IMR-90 (cell line): Measurements from ENCODE around the gene ZBTB38. TPM values are rescaled to one million over a fixed set of nuclear protein-coding genes. Genes with fewer than 3 reads are reported as not detected.
A peak's percentile ranks its signal among the peaks of the same experiment; 100 is the strongest.

Source experiments
- ATAC-seq: fragments of 200-7000 bp; cut with Tn5 transposase; 2 replicates; pipeline ENCODE4 v1.9.1; 2020; ENCODE audit warnings: low read depth, mild to moderate bottlenecking, moderate library complexity
- BruUV-seq: library from RNA; stranded (reverse); fragments of 400-500 nt; replicated peaks from 2 replicates; lab custom pipeline; 2021; lab: Mats Ljungman, UMichigan
- CTCF ChIA-PET: fragments of 300-600 bp; formaldehyde crosslinking; extraction: SDS; loops from one replicate; lab custom pipeline; 2021; ENCODE audit warnings: antibody characterized with exemption; lab: Yijun Ruan, JAX
- POLR2A ChIA-PET: fragments of 300-600 bp; sonication (Branson Sonifier 250); formaldehyde crosslinking; loops from one replicate; lab custom pipeline; 2022; ENCODE audit warnings: antibody characterized with exemption; ENCODE audit not compliant: unreplicated experiment; lab: Charles Lee
- DNase-seq: peaks from one replicate; pipeline ENCODE4 v3.0.0; 2013
- H2AFZ ChIP-seq: replicated peaks from 2 replicates; pipeline ENCODE3; 2013; ENCODE audit warnings: low read length, mild to moderate bottlenecking; ENCODE audit not compliant: poor library complexity
- H2AK5ac ChIP-seq: 2 replicates; pipeline ENCODE4 v1.6.1; 2013; ENCODE audit warnings: low read depth, low read length, inconsistent platforms
- H2AK9ac ChIP-seq: replicated peaks from 2 replicates; pipeline ENCODE3; 2013; ENCODE audit warnings: mild to moderate bottlenecking, low read depth, low read length, moderate library complexity; ENCODE audit not compliant: poor library complexity
- H2BK120ac ChIP-seq: 2 replicates; pipeline ENCODE4 v1.6.1; 2013; ENCODE audit warnings: low read depth, low read length, inconsistent platforms
- H2BK15ac ChIP-seq: 3 replicates; pipeline ENCODE4 v1.6.1; 2013; ENCODE audit warnings: low read depth, low read length, inconsistent platforms
- H2BK20ac ChIP-seq: 2 replicates; pipeline ENCODE4 v1.6.1; 2013; ENCODE audit warnings: low read depth, mild to moderate bottlenecking, inconsistent platforms, low read length, moderate library complexity
- H2BK5ac ChIP-seq: 2 replicates; pipeline ENCODE4 v1.6.1; 2013; ENCODE audit warnings: mild to moderate bottlenecking, low read depth, low read length, inconsistent platforms; ENCODE audit not compliant: poor library complexity, severe bottlenecking
- H3K14ac ChIP-seq: replicated peaks from 2 replicates; pipeline ENCODE4 v1.6.1; 2013; ENCODE audit warnings: low read depth, low read length, inconsistent platforms
- H3K18ac ChIP-seq: 2 replicates; pipeline ENCODE4 v1.6.1; 2013; ENCODE audit warnings: low read depth, low read length, control low read depth
- H3K23ac ChIP-seq: 2 replicates; pipeline ENCODE4 v1.6.1; 2013; ENCODE audit warnings: low read depth, low read length, inconsistent platforms
- H3K27ac ChIP-seq: 2 replicates; pipeline ENCODE4 v1.5.1; 2013; ENCODE audit warnings: mild to moderate bottlenecking, control low read depth, low read length; ENCODE audit not compliant: insufficient read depth
- H3K27me3 ChIP-seq: 2 replicates; pipeline ENCODE4 v1.6.1; 2013; ENCODE audit warnings: low read length; ENCODE audit not compliant: control insufficient read depth, insufficient read depth
- H3K36me3 ChIP-seq: 2 replicates; pipeline ENCODE4 v1.6.1; 2013; ENCODE audit warnings: low read length, mixed read lengths; ENCODE audit not compliant: control insufficient read depth, insufficient read depth
- H3K4ac ChIP-seq: 2 replicates; pipeline ENCODE4 v1.6.1; 2013; ENCODE audit warnings: low read depth, low read length, inconsistent platforms
- H3K4me1 ChIP-seq: 2 replicates; pipeline ENCODE4 v1.6.1; 2013; ENCODE audit warnings: low read length, mixed read lengths; ENCODE audit not compliant: control insufficient read depth, insufficient read depth
- H3K4me2 ChIP-seq: 2 replicates; pipeline ENCODE4 v1.6.1; 2013; ENCODE audit warnings: low read depth, mild to moderate bottlenecking, control low read depth, low read length, moderate library complexity
- H3K4me3 ChIP-seq: 2 replicates; pipeline ENCODE4 v1.5.1; 2013; ENCODE audit warnings: low read depth, mild to moderate bottlenecking, control low read depth, low read length, moderate library complexity; ENCODE audit not compliant: insufficient read depth
- H3K56ac ChIP-seq: 2 replicates; pipeline ENCODE4 v1.6.1; 2013; ENCODE audit warnings: low read length, inconsistent platforms; ENCODE audit not compliant: insufficient read depth; ENCODE audit errors: extremely low read depth
- H3K79me1 ChIP-seq, 2 experiments: 2 replicates each; pipeline ENCODE4 v1.6.1; 2013; ENCODE audit warnings: low read length in 2 of 2, inconsistent platforms in 1 of 2, low read depth in 1 of 2
- H3K9ac ChIP-seq: 2 replicates; pipeline ENCODE4 v1.6.1; 2013; ENCODE audit warnings: low read depth, low read length, control low read depth
- H3K9me1 ChIP-seq: 2 replicates; pipeline ENCODE4 v1.6.1; 2013; ENCODE audit warnings: low read length, inconsistent platforms; ENCODE audit not compliant: insufficient read depth
- H3K9me3 ChIP-seq: 2 replicates; pipeline ENCODE4 v1.6.1; 2013; ENCODE audit warnings: low read length; ENCODE audit not compliant: control insufficient read depth, insufficient read depth
- H4K20me1 ChIP-seq: 2 replicates; pipeline ENCODE4 v1.6.1; 2013; ENCODE audit warnings: low read length, inconsistent platforms; ENCODE audit not compliant: insufficient read depth
- H4K5ac ChIP-seq: 2 replicates; pipeline ENCODE4 v1.6.1; 2013; ENCODE audit warnings: mild to moderate bottlenecking, low read depth, low read length, control low read depth
- H4K8ac ChIP-seq, 2 experiments: 2 replicates each; pipeline ENCODE4 v1.6.1; 2013; ENCODE audit warnings: low read depth in 2 of 2, low read length in 2 of 2, control low read depth in 1 of 2, inconsistent platforms in 1 of 2
- H4K91ac ChIP-seq: 2 replicates; pipeline ENCODE4 v1.6.1; 2013; ENCODE audit warnings: low read depth, low read length, inconsistent platforms; ENCODE audit not compliant: insufficient read depth
- CEBPB ChIP-seq: IDR thresholded peaks from 2 replicates; pipeline ENCODE4 v1.6.1; 2012; ENCODE audit warnings: low read depth, low read length, improper control_type of control experiment
- ELK1 ChIP-seq: fragments of 150-350 bp; IDR thresholded peaks from 2 replicates; pipeline ENCODE4 v1.6.1; 2016; ENCODE audit warnings: low read depth, mild to moderate bottlenecking, low read length, moderate library complexity, borderline replicate concordance
- FOS ChIP-seq: fragments of 150-350 bp; IDR thresholded peaks from 2 replicates; pipeline ENCODE4 v1.6.1; 2016; ENCODE audit warnings: low read depth, low read length
- MAFK ChIP-seq: IDR thresholded peaks from 2 replicates; pipeline ENCODE4 v1.6.1; 2012; ENCODE audit warnings: low read depth, low read length, improper control_type of control experiment
- MXI1 ChIP-seq: IDR thresholded peaks from 2 replicates; pipeline ENCODE4 v1.6.1; 2012; ENCODE audit warnings: low read depth, mild to moderate bottlenecking, low read length, moderate library complexity, borderline replicate concordance
- POLR2A ChIP-seq: IDR thresholded peaks from 2 replicates; pipeline ENCODE4 v1.6.1; 2012; ENCODE audit warnings: mild to moderate bottlenecking, low read depth, low read length
- USF2 ChIP-seq: fragments of 150-350 bp; IDR thresholded peaks from 2 replicates; pipeline ENCODE4 v1.6.1; 2017; ENCODE audit warnings: mild to moderate bottlenecking, antibody characterized with exemption, low read length, low read depth
- WGBS, 2 experiments: methylation state at CpG; one replicate each; pipeline versions ENCODE4 v1.1.5 to v1.1.7; 2013; ENCODE audit warnings: missing lambda C conversion rate in 2 of 2; ENCODE audit not compliant: insufficient read length in 1 of 2; ENCODE audit errors: extremely low coverage in 2 of 2; 5-methylcytosine and 5-hydroxymethylcytosine counted together
- dilution Hi-C: fragments of 300-500 bp; cut with HindIII; formaldehyde crosslinking; loops from one replicate; pipeline ENCODE4 v1.14.3; 2018; ENCODE audit warnings: low sequenced_read_pairs; ENCODE audit not compliant: unreplicated experiment
- in situ Hi-C: fragments of 300-500 bp; cut with MboI; formaldehyde crosslinking; loops from 3 replicates; pipeline ENCODE4 v1.14.3; 2019; ENCODE audit warnings: low sequenced_read_pairs, inconsistent platforms, mixed read lengths
- intact Hi-C: fragments of 100-400 bp; cut with micrococcal nuclease; formaldehyde crosslinking; loops from 2 replicates; pipeline ENCODE4 v1.10.0; 2022
- polyA plus RNA-seq, 3 experiments: library from polyadenylated mRNA; depleted of rRNA; stranded (reverse); fragments of >200 nt; gene quantifications; 2 replicates each; pipeline ENCODE4 v1.2.3, GENCODE V29; 2012; ENCODE audit warnings: low replicate concordance in 1 of 3
- total RNA-seq: library from RNA; depleted of rRNA; stranded (reverse); fragments of >200 nt; gene quantifications from 2 replicates; pipeline ENCODE4 v1.2.3, GENCODE V29; 2012

Gene ZBTB38
- total and polyA plus RNA-seq, 2 of the 4 experiments (the other 2 are of a cell fraction), result 44.9 to 274 TPM

- H3K9me1 ChIP-seq, result peaks cover 4% of the 10 kb centered on the region; the same call in 1 of the 2 replicates
- CTCF ChIA-PET, result no interaction called here
- H3K4me2 ChIP-seq, result no peak overlapping the region
- dilution Hi-C loops (no loop called here), intact Hi-C loops (no loop called here), in situ Hi-C loops (no loop called here)
- H3K36me3 ChIP-seq, result peaks cover 25% of the 10 kb centered on the region
- H3K56ac ChIP-seq, result no peak overlapping the region
- WGBS, 2 experiments, result 100% methylated on average over 4 of the region's 7 CpGs; no CpG with 5 or more reads in 1 of the 2 experiments
- H3K4me3 ChIP-seq, result no peak overlapping the region
- H4K8ac ChIP-seq, result peak overlapping the region; percentile 52 to 68; a peak in 2 of 4 replicates
- H3K18ac ChIP-seq, result no peak overlapping the region; the same call in 1 of the 2 replicates
- no peak overlapping the region for H3K23ac ChIP-seq
- no peak overlapping the region for H2BK5ac ChIP-seq
- no peak for DNase-seq
- no peak overlapping the region for H2AK9ac ChIP-seq
- no peak for ATAC-seq
- H3K27me3 ChIP-seq, result no peaks in the 10 kb centered on the region
- H2AK5ac ChIP-seq, result no peak overlapping the region
- TF ChIP-seq FOS (no peak), USF2 (no peak), POLR2A (no peak), MAFK (no peak), ELK1 (no peak), MXI1 (no peak), CEBPB (no peak)
- peaks cover 47 to 69% of the 10 kb centered on the region in 2 experiments for H3K79me1 ChIP-seq
- no peak overlapping the region for H2BK15ac ChIP-seq
- peak overlapping the region; percentile 77 for H4K5ac ChIP-seq
- no peak overlapping the region for H2AFZ ChIP-seq
- peaks cover 12% of the 10 kb centered on the region for H3K9me3 ChIP-seq
- BruUV-seq, result no TSS peak
- H3K4ac ChIP-seq, result no peak overlapping the region
- no peaks in the 10 kb centered on the region for H4K20me1 ChIP-seq
- H4K91ac ChIP-seq, result no peak overlapping the region
- POLR2A ChIA-PET, result no interaction called here
- H3K9ac ChIP-seq, result no peak overlapping the region
- H3K4me1 ChIP-seq, result peaks cover 13% of the 10 kb centered on the region
- peak overlapping the region; percentile 56; the same call in 1 of the 2 replicates for H3K27ac ChIP-seq
- H3K14ac ChIP-seq, result no peak overlapping the region
- H2BK120ac ChIP-seq, result no peak overlapping the region
- no peak overlapping the region for H2BK20ac ChIP-seq
These were observed 25.4 kb downstream of the ZBTB38 start for GRCh38 chr3:141393735-141394076.
